Activated CD8-positive, alpha-beta memory T cell treated with anti-CD3 and anti-CD28 coated beads, Interleukin-2, amount 10 ng/mL, durations not matched to agents 7 days and 5 days (primary cell): Measurements from ENCODE around the gene DOCK8. TPM values are rescaled to one million over a fixed set of nuclear protein-coding genes. Genes with fewer than 3 reads are reported as not detected.
A peak's percentile ranks its signal among the peaks of the same experiment; 100 is the strongest.

Source experiments
- ATAC-seq: fragments of 150-1000 bp; cut with Tn5 transposase; one replicate; pipeline ENCODE4 v1.10.0; 2021; ENCODE audit warnings: moderate library complexity
- CTCF ChIA-PET: fragments of 350-600 bp; sonication (Branson Sonifier 250); formaldehyde crosslinking; loops from one replicate; lab custom pipeline; 2021; ENCODE audit warnings: antibody characterized with exemption; lab: Charles Lee
- DNase-seq: peaks from one replicate; pipeline ENCODE4 v3.0.0-alpha.2; 2020
- H3K27ac Mint-ChIP-seq: one replicate; pipeline ENCODE4 v1.8.0; 2021; ENCODE audit warnings: mild to moderate bottlenecking, mixed read lengths
- H3K27me3 Mint-ChIP-seq: one replicate; pipeline ENCODE4 v1.8.0; 2021; ENCODE audit warnings: mixed read lengths
- H3K36me3 Mint-ChIP-seq: one replicate; pipeline ENCODE4 v1.8.0; 2021; ENCODE audit warnings: mild to moderate bottlenecking, mixed read lengths
- H3K4me1 Mint-ChIP-seq: one replicate; pipeline ENCODE4 v1.8.0; 2021; ENCODE audit warnings: mixed read lengths
- H3K4me3 Mint-ChIP-seq: one replicate; pipeline ENCODE4 v1.8.0; 2021; ENCODE audit warnings: mild to moderate bottlenecking, moderate library complexity, mixed read lengths
- H3K9me3 Mint-ChIP-seq: one replicate; pipeline ENCODE4 v1.8.0; 2022; ENCODE audit warnings: low read depth, mixed read lengths
- total RNA-seq, 2 experiments: library from RNA; stranded (reverse); gene quantifications; one replicate each; pipeline ENCODE4 v1.2.3, GENCODE V29; 2021

The DOCK8 gene
- total RNA-seq, 2 experiments from 2014 or later, result 374 to 389 TPM

DNA sequence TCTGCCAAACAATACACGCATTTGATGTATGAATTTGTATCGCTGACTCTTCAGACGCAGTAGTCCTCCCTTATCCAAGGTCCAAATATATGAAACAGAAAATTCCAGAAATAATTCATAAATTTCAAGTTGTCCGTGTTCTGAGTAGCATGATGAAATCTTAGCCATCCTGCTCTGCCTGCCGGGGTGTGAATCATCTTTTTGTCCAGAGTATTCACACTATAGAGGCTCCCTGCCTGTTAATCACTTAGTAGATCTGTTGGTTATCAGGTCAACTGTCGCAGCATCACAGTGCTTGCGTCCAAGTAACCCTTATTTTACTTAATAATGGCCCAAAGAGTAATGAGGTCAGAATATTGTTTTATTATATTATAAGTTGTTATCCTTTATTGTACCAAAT lies 268.1 kb downstream of the DOCK8 start:
- CTCF ChIA-PET, result no interaction called here
- H3K4me1 Mint-ChIP-seq, result peaks cover 7% of the 10 kb centered on the region
- ATAC-seq (no peak), DNase-seq (no peak)
- H3K27me3 Mint-ChIP-seq, result no peaks in the 10 kb centered on the region
- H3K27ac Mint-ChIP-seq, result no peak overlapping the region
- H3K9me3 Mint-ChIP-seq, result no peaks in the 10 kb centered on the region
- no peak overlapping the region for H3K4me3 Mint-ChIP-seq
- H3K36me3 Mint-ChIP-seq, result peaks cover 6% of the 10 kb centered on the region

DNA sequence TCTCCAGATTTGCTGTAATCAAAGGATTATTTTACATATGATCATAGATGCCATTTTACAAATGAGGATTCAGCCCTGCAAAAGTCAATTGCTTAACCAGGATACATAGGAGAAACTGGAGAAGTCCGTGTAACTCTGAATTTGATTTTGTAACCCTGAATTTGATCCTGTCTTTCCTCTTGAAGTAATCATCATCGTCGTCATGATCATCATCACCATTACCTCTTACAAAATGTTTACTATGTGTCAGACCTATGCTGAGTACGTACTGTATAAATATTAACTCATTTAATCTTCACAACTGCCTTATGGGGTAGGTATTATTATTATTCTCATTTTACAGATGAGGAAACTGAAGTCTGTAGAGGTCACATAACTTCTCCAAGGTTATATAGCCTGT lies 271.5 kb downstream of the DOCK8 start:
- Mint-ChIP-seq H3K4me3 (no peak overlapping the region), H3K36me3 (peaks cover 4% of the 10 kb centered on the region), H3K4me1 (peaks cover 14% of the 10 kb centered on the region), H3K27me3 (no peaks in the 10 kb centered on the region), H3K27ac (no peak overlapping the region), H3K9me3 (no peaks in the 10 kb centered on the region)
- ATAC-seq (no peak), DNase-seq (no peak)
- CTCF ChIA-PET, result no interaction called here

DNA sequence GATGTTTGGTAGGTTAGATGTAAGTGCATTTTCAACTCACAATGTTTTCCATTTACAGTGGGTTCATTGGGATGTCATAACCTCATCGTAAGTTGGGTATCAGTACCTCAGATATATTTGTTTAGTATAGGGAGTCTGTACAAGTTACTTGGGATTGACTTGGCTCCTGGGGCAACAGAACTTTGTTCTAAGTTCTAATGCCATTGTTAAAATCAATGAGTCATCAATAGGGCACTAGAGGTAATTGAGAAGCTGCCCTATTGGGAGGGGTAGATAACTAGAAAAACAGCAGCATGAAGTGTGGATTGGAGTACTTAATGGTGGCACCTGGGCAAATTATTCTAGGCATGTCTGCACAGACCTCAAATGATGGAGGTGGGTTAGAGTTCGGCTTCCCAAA lies 272.8 kb downstream of the DOCK8 start:
- Mint-ChIP-seq H3K9me3 (no peaks in the 10 kb centered on the region), H3K27ac (no peak overlapping the region), H3K36me3 (peaks cover 4% of the 10 kb centered on the region), H3K4me1 (peaks cover 14% of the 10 kb centered on the region), H3K4me3 (no peak overlapping the region), H3K27me3 (no peaks in the 10 kb centered on the region)
- no peak for DNase-seq
- CTCF ChIA-PET, result no interaction called here
- ATAC-seq, result no peak

DNA sequence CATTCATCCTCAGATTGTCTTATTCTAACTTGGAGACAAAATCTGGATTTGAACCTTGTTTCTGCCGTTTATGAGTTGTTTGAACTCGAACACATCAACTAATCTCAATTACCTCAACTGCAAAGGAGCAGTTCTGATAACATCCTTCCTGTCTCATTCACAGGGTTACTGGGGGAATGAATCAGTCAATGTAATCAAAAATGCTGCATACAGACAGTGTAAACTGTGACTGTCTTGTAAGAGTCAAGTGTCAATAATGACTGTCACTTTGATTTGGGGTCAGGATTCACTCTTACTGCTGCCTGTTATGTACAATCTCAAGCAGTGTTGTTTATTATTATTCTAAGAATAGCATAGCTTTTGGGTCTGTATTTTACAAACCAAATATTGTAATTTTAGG lies 273.8 kb downstream of the DOCK8 start:
- Mint-ChIP-seq H3K27me3 (no peaks in the 10 kb centered on the region), H3K4me1 (peaks cover 14% of the 10 kb centered on the region), H3K27ac (no peak overlapping the region), H3K9me3 (no peaks in the 10 kb centered on the region), H3K36me3 (peaks cover 4% of the 10 kb centered on the region), H3K4me3 (no peak overlapping the region)
- DNase-seq (no peak), ATAC-seq (peak; percentile 33)
- CTCF ChIA-PET, result no interaction called here

DNA sequence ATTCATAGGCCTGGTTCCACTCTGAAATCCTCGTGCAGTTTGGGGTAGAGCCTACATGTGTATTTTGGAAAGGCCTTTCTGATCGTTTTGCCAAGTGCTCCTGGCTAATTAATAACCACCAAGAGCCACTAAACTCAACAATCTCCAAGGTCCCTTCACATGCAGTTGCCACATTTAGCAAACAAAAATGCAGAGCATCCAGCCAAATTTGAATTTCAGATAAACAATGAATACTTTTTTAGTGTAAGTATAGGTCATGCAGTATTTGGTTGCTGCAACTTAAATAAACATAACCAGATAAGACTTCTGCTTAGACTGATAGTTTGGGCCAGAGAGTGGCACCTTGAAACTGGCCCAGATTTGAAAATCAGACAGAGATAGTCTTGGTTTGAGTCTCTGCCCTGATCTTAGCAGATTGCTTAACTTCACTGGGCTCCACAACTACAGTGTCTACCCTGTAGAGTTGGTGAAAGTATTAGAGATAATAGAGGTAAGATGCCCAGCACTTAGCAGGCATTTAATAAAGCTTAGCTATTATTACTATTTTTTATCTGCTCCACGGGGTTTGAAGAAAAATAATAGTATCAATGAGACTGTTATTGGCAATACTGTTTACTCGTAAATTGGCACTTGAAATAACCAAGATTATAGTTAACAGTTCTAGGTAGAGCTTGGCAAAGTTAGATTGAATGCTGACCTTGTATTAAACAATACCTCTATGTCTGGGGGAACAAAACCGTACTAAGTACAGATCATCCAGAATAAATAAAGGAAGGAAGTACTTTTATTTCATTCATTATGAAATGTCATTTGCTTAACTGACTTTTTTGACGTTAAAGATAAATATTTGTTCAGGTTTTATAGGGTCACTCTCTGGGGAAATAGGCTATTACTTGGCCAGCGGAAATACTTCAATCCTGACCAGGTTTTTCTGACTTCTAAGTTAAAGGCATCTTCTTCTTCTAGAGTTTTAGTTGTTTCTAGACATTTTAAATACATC lies 274.8 kb downstream of the DOCK8 start:
- no peak for DNase-seq

DNA sequence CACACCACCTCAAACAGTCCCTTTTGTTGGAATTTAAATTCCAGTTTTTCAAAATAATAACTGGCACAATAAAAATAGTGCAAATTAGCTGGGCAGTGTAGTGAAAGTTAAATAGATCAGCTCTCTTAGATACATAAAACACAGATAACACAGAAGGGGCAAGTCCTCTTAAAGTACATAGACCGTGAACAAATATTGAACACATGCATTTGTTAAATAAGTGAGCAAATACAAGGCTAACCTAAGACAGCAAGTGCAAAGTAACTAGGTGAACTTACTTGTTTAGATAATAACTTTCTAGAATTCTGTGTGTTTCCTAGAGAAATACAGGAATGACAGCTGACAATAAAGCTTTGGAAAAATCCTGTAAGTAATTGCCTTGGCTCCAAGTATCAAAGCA lies 280.1 kb downstream of the DOCK8 start:
- ATAC-seq (no peak), DNase-seq (no peak)
- Mint-ChIP-seq H3K27ac (no peak overlapping the region), H3K27me3 (peaks cover 23% of the 10 kb centered on the region), H3K4me1 (no peaks in the 10 kb centered on the region), H3K36me3 (no peaks in the 10 kb centered on the region), H3K9me3 (no peaks in the 10 kb centered on the region), H3K4me3 (no peak overlapping the region)
- CTCF ChIA-PET, result no interaction called here

More for the DNA sequence above, 274.8 kb downstream of the DOCK8 start:
- Mint-ChIP-seq H3K4me1 (peaks cover 14% of the 10 kb centered on the region), H3K9me3 (no peaks in the 10 kb centered on the region), H3K27me3 (no peaks in the 10 kb centered on the region), H3K4me3 (no peak overlapping the region), H3K36me3 (no peaks in the 10 kb centered on the region), H3K27ac (no peak overlapping the region)
- ATAC-seq, result no peak
- CTCF ChIA-PET, result interaction anchor here (1.5 kb wide), 1 partner anchor 13 kb away, joined by 4 read pairs; no protein-coding TSS in a partner anchor

DNA sequence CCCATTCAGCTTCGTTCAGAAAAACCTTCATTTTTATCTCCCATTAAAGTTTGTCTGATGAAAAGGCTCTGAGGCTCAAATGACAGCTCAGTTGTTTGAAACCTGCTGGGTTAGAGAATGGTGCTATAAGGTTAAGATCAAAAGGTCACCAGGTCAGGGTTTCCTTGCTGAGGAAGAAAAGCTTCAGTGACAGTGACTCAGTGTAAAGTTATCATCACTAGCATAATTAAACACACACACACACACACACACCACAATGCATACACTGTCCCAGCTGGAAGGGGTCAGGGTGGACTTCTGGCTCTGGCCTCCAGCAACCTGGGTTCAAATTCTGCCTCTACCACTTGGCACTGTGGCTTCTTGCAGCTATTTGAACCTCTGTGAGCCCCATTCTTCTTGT lies 281.1 kb downstream of the DOCK8 start:
- Mint-ChIP-seq H3K4me3 (no peak overlapping the region), H3K4me1 (no peaks in the 10 kb centered on the region), H3K27me3 (peaks cover 31% of the 10 kb centered on the region), H3K36me3 (no peaks in the 10 kb centered on the region), H3K27ac (no peak overlapping the region), H3K9me3 (no peaks in the 10 kb centered on the region)
- no peak for DNase-seq
- ATAC-seq, result no peak
- CTCF ChIA-PET, result no interaction called here

DNA sequence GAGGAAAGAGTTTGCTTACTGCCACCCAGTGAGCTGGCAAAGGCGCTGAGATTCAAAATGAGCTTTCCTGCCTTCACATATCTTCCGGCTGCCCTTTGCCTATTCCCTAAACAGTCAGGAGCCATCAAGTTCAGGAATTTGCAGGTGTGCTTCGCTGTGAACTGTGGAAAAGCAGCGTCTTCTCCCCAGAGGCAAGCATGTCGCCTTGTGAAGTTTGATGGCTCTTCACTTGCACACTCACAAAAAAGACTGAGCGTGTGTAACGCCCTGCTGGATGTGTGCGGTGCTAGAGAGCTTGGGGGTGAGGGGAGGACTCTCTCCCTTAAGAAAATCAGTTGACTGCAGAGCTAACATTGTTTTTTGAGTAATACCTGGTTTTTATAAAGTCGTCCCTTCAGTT lies 288.7 kb downstream of the DOCK8 start:
- ATAC-seq (no peak), DNase-seq (no peak)
- CTCF ChIA-PET, result interaction anchor here (1.0 to 1.8 kb wide), 2 partner anchors 33 to 56 kb away, joined by 5 read pairs; no protein-coding TSS in a partner anchor
- H3K4me1 Mint-ChIP-seq, result peaks cover 9% of the 10 kb centered on the region
- no peak overlapping the region for H3K27ac Mint-ChIP-seq
- peaks cover 3% of the 10 kb centered on the region for H3K36me3 Mint-ChIP-seq
- H3K4me3 Mint-ChIP-seq, result peak overlapping the region; percentile 78
- H3K9me3 Mint-ChIP-seq, result no peaks in the 10 kb centered on the region
- peaks cover 48% of the 10 kb centered on the region for H3K27me3 Mint-ChIP-seq

DNA sequence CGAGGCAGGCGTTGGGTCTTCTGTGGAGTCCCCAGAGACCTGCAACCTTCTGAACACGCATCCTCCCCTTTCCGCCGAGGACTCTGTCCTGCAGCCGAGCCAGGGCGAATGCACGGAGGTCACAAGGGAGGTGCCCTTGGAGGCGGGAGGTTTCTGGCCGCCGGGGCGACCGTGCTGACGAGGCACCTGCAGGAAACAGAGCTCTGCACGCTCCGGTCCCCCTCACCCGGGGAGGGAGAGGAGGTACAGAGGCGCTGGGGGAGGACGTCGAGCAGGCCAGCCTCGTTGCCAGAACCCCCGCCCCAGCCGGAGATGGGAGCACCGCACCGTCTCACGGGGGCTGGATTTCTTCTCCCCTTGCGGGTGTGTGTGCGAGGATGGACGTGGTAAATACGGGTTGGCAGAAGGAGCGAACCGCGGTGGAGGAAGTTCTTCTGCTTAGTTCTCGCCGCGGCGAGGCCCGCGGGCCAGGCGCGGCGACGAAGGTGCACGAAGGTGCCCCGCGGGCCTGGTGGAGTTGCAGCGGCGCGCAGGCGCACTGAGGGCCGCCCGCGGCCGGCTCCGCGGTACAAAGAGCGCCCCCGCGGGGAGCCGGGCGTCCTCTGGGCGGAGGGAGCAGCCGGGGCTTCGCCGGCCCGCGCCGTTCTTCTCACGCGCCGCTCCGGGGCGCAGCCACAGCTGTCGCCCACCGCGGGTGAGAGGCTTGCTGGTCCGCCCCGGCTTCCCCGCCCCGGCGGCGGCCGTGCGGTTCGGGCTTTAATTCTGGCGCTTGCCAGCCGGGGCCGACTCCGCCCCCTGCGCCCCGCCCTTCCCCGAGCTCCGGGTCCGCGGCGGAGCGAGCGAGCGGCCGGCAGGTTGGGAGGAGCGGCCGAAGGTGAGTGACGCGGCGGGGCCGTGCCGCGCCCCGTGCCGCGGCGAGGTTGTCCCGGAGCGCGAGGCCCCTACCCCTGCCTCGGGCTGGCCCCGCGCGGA lies 289.5 kb downstream of the DOCK8 start, which contains the start of gene KANK1:
KANK1 (plus strand) TSS at position 815 of the 972 bp plus-strand sequence.
- H3K4me1 Mint-ChIP-seq, result peaks cover 9% of the 10 kb centered on the region
- peak within 1 kb of the TSS; percentile 78 for H3K4me3 Mint-ChIP-seq
- DNase-seq, result peak; percentile 76
- H3K27ac Mint-ChIP-seq, result peak within 1 kb of the TSS; percentile 63
- H3K9me3 Mint-ChIP-seq, result no peaks in the 10 kb centered on the region
- peaks cover 48% of the 10 kb centered on the region for H3K27me3 Mint-ChIP-seq
- peaks cover 3% of the 10 kb centered on the region for H3K36me3 Mint-ChIP-seq
- CTCF ChIA-PET, result interaction anchor here (1.0 to 1.8 kb wide), 2 partner anchors 33 to 57 kb away, joined by 5 read pairs; no protein-coding TSS in a partner anchor
- peak; percentile 89 for ATAC-seq

DNA sequence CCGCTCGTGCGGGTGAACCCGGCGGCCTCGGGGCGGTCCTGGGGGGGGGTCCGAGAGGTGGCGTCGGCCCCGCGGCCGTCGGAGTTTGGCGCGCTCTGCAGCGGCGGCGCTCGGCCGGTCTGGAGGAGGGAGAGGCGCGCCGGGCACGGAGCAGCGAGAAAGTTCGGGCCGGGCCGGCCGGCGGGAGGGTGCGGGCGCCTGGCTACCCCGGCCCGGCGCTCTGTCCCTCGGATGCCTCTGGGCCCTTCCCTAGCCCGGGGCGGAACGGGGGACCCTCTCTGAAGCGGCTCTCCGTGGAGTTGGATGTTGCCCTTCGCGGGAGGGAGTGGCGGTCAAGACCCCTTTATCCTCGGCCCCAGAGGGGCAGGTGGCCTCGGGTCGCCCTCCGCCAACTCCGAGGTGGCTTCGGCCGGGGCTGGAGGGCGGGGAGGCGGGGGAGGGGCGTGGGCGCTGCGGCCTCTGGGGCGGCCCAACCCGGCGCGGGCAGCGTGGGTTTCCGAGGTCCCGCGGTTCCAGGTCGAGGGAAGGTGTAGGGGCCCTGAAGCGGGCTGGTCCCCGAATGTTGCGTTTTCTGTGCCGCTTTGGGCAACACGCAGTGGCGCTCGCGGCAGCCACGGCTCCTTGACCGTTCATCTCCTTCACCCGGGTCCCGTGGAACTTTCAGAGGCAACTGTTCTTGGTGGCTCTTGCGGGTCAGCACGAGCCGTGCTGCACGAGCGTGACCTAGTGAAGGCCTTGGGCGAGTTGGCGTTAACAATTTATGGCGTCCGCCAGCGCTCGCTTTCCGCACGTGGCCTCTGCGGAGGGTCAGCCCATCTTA lies 290.5 kb downstream of the DOCK8 start:
- DNase-seq (no peak), ATAC-seq (peak; percentile 27)
- Mint-ChIP-seq H3K27me3 (peaks cover 43% of the 10 kb centered on the region), H3K36me3 (peaks cover 3% of the 10 kb centered on the region), H3K4me3 (peak overlapping the region; percentile 53), H3K4me1 (peaks cover 9% of the 10 kb centered on the region), H3K27ac (no peak overlapping the region), H3K9me3 (no peaks in the 10 kb centered on the region)
- CTCF ChIA-PET, result interaction anchor here (0.6 to 1.8 kb wide), 2 partner anchors 34 to 56 kb away, joined by 3 to 5 read pairs; no protein-coding TSS in a partner anchor

DNA sequence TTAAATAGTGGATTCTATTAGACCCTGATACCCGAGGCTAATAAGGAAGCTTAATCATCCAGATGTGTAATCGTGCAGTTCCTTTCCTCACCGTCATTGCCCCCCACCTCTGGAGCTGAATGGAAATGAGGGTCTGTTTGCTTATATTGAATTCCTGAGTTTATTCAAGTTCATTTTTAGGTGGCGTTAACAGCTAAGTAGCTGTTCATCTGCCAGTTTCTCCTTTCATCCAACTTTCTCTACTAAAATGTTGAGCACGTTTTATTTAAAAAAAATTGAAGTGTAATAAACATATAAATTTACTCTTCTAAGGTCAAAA lies 291.0 kb downstream of the DOCK8 start:
- H3K4me1 Mint-ChIP-seq, result peaks cover 9% of the 10 kb centered on the region
- DNase-seq (no peak), ATAC-seq (no peak)
- H3K27me3 Mint-ChIP-seq, result peaks cover 38% of the 10 kb centered on the region
- CTCF ChIA-PET, result interaction anchor here (0.6 kb wide), 1 partner anchor 55 kb away, joined by 3 read pairs; no protein-coding TSS in a partner anchor
- no peaks in the 10 kb centered on the region for H3K9me3 Mint-ChIP-seq
- H3K4me3 Mint-ChIP-seq, result peak overlapping the region; percentile 53
- peaks cover 3% of the 10 kb centered on the region for H3K36me3 Mint-ChIP-seq
- no peak overlapping the region for H3K27ac Mint-ChIP-seq

DNA sequence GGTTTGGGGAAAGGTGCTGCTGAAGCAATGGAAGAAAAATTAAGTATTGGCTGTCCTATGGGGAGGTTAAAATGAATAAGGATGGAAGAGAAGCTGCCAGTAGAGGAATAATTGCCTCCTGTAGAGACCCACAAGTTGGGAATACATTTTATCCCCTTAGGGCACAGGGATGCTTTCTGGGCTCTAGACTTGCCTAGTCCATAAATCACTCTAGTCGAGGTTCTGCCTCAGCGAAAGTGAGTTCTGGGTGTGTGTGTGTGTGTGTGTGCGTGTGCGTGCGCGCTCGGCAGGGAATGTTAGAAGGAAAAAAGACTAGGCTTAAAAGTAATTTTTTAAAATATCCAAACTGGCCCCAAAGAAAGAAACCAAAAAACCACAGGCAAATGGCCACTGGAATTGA lies 291.6 kb downstream of the DOCK8 start:
- CTCF ChIA-PET, result no interaction called here
- DNase-seq (no peak), ATAC-seq (no peak)
- Mint-ChIP-seq H3K4me1 (peaks cover 9% of the 10 kb centered on the region), H3K4me3 (no peak overlapping the region), H3K27ac (no peak overlapping the region), H3K27me3 (peaks cover 37% of the 10 kb centered on the region), H3K9me3 (no peaks in the 10 kb centered on the region), H3K36me3 (peaks cover 3% of the 10 kb centered on the region)
